Measurements from ENCODE around the gene ZMYND8.

The ZMYND8 gene

DNA sequence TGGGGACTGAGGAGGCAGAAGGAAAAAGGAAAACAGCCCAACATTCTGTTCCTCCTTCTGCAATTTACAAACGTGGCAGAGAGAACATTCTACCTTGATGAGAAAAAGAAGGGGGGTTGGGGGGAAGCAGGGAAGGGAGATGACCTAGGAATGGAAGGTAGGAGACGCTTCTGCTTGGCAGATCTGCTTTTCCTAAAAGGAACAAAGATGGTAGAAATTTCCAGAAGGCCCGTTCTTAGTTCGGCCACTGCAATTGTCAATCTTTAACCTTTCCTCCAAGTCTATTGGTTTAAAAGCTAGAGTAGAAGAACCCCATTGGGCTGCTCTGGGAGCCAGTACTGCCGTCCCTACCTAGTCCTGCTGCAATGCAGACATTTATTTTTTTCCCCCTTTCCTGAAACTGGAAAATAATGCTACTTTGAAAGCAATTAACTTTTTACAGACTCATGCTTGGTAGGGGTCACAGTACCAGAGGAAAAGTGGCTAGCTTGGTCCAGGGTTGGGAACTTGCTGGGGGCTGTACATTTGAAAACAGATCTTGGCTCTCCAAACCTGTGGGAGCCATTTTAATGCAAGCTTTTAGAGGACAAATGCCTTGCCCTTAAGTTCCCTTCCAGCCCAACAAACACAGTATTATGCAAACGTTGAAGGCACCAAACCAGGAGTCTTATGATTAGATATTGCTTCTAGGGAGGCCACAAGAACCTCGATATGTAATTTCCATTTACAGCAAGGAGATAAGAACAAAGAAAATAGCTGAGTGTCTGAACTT, 2.6 kb downstream of the ZMYND8 start:
- peak; percentile 82 for DNase-seq

DNA sequence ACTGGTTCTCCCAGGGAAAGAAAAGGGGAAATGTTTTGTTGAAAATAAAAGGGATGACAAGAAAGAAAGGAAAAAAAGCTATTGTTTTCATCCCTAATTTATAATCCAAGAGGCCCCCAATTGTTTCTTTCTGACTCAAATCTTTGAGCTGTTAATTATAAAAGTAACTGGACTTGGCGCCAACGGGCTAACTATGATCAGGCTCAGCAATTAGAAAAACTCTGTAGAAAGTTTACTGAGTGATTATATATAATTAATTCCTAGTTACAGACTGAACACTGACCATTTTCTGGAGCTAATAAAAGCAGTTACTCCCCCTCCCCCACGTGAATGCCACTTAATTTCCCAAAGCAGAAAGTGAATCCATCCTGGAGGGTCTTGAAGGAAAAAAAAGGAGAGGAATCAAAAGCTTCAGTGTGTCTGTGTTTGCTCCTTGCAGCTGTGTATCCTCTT, 3.2 kb downstream of the ZMYND8 start:
- DNase-seq: no peak

DNA sequence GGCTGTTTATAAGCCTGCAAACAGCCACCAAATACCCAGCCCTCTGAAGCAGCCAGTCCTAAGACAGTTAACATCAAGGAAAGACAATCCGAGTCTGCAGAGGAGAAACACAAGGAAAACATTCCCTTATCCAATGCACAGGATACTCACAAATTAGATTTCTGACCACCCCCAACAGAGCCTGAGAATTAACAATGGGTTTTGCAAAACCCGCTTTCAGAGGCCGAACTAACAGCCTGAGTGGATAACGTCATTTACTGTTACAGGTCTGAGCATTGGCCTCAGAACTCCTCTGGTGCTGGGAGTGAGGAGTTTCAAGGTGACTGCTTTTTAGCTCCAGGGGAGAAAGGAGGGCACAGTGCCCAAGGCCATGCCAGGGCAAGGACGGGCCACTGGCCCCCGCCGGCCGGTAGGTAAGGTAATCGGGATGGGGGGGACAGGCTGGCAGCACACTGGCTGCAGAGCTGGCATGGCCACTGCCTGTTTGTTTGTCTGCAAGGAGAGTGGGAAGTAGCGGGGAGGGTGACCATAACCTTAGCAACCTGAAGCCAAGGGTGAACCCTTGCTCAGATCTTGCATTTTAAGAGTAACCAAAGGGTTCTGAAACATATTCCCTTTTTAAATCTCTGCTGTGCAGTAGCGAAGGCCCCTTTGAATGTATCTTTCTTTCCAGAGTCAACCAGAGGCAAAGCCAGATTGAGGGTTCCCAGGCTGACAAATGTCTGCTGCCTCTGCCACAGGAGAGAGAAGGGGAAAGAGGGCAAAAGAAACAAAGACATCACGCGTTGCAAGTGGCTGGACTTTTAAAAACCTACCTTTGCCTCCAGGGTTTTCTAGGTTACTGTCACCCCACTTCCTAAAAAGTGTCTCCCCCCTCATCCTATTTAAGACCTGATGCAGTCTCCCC, 3.9 kb downstream of the ZMYND8 start:
- peak; percentile 63 for DNase-seq

DNA sequence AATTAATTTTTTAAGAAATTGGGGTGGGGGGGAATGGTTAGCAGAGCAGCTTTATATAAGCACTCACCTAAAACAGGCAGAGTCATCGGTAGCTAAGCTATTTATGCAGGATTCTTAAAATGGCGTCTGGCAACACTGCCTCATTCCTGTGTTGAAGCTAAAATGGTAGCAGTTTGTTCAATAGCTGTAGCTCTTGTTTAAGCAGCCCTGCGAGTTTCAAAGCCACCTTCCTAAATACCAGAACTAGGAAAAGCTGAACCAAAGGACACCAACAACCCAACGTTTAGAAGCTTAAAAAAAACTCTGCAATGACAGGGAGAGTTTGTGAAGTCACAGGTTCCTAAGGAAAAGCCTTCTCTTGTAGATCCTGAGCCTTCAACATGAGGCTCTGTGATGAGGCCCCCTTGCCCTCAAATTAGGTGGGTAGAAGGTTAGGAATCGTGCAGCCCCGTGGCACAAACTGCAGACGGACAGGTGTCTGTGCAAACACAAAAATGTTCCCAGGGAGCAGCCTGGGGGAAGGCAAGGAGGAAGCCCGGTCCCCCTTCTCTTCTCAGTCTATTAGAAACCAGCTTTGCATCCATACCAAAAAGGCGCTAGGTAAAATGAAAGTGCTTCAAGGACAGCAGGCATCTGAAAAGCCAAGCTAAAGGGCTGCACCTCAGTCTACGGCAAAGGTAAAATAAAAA, 4.7 kb downstream of the ZMYND8 start:
- peak; percentile 67 for DNase-seq

DNA sequence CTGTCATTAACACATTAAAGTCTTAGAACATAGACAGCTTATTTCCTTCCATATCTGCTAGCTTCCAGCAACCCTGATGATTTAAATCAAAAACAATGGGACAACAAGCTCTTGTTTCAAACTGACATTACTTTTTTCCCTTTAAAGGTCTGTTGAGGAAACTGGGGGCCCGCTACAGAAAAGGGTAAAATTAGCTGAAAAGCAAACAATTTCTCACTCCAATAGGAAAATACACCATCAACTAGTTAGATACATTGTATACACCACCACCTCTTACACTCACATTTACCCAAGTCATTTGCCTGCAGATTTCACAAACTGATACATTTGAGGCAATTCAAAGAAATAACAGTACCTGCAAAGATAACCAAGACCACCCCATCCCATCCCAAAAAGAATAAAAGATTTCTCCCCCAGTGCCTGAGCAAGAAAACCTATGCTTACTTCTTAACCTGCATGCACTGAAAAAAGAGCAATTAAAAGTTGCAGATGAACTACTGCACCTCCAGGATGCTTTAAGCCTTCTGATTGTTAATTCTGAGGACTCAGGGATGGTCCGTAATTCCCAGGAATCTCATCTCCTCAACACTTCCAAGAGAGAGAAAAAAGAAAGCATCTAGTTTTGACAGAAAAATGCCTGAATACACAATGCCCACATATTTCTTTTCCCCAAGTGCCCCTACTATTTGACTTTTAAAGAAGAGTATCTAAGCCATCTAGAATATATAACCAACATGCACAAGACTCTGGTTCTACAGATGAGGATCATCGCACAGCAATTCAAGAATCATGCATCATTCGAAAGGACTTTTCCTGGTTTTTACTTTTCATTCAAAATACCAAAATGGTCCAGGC, 5.6 kb downstream of the ZMYND8 start:
- peak; percentile 41 for DNase-seq

DNA sequence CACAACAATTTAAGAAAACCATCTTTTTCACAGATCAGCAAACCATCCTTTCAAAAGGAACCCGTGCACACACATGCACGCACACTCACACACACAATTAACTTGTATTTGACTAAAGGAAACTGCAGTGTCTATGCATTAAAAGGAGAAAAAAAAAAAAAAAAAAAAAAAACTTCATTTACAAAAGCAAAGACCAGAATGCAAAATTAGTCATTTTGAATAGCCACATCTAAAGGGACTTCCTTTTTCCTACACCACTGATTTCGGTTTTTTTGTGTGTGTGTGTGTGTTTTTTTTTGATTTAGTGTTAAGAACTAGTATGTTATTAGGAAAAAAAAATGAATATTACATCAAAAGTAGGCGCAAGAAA, 6.3 kb downstream of the ZMYND8 start:
- peak; percentile 49 for DNase-seq

DNA sequence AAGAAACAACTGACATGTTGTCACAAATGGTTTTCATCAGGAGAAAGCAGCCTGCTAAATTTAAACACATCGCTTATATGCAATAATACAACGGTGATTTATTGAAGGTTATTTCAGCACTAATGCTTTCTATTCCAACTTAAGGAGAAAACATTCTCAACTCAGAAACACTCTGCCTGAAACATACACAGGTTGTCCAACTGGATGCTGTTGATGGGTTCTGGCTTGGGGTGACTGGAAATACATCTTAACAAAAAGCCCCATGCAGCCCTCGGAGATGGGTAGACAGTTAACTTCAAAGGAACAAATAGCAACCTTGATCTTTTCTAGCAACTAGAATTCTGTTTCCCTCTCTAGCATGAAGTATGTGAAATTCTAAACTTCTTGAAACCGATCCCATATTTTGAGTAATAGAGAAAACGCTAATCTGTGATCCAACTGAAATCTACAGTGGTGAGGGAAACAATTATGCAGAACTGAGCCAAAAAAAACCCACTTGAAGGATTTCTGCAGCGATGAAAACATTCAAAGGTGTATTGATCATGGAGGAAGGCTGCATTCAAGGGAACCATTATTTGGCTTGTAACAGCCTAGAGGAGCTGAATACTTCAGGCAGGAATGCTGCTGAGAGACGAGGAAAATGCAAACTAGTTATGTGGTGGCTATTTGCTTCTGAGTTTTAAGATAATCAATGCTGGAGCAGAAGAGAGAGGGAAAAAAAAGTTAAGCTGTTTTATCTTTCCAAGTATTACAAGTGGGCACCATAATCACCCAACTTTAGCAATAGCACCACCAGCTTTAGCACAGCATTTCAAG, 6.9 kb downstream of the ZMYND8 start:
- peak; percentile 49 for DNase-seq

DNA sequence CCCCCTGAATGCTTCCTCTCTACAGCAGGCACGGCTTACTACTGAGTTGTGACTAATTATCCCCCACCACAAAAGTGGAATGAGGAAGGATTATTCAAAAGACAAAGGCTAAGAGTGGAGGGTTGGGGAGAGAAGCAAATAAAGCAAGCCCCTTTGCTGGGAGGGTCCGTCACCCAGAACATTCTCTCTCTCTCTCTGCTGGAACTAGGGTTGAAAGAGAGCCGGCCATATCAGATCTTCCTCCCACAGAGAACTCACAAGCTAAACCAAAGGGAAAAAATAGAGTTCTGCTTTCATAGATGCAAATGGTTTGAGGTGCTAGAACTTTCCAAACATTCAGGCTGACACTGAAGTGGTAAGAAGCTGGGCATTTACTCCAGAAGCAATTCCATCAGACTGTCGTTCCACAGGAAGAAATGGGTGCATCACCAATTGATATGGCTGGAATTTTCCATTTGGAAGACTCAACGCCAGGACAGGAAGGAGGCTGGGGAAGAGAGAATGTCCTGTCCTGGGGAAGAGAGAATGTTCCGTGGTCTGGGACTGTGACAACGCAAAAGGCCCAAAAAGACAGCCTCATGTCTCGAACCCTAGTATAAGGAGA, 7.9 kb downstream of the ZMYND8 start:
- DNase-seq: peak; percentile 66

DNA sequence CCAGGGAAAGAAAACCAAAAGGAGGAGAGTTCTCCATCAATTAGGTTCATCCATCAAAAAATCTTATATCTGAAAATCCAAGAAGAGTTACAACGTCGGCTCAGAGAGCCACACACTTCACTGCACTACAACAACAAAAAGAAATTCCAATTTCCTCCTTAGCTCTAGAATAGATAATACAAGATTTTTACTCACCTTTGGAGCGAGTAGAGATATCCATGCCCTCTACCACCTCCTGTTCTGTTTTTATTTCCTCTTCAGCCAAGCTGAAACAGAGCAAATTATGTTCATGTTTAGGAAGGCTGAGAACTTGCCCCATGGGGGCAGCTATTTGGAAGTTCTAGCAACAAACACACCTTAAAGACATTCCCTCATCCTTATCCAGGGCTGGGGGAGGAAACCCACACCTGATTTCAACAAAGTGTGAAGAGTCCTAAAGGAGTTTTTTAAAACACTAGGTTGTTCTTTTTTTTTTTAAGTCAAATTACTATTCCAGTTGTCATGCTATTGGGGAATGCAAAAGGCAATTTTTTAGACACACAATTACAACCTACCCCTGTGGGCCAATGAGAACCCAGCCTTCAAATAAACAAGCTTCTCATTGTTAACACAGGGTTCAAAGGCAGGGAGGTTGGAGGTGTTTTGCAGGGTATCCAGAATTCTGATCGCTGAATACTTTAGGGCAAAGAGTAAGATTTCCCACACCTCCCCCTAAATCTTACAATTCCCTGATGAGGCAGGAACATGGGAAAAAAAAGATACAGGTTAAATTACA, 8.7 kb downstream of the ZMYND8 start:
- no peak for DNase-seq

DNA sequence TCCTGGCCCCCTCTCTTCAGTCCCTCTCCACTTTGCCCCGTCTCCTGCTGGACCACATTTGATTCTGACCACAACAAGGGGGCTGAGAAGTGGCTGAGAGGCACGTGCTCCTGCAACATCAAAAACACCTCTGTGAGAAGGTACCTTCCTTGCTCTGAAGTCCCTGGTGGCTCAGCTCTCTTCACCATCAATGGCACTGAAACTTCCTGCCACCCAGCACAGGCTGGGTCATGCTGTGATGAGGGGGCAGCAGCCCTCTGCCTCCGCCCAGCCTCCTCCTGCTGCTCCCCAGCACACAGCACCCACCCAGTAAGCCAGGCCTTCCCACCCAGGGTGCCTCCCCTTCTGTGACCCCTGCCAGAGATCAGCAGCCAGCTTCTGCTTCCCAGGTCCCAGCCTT, 10.3 kb downstream of the ZMYND8 start:
- no peak for DNase-seq

DNA sequence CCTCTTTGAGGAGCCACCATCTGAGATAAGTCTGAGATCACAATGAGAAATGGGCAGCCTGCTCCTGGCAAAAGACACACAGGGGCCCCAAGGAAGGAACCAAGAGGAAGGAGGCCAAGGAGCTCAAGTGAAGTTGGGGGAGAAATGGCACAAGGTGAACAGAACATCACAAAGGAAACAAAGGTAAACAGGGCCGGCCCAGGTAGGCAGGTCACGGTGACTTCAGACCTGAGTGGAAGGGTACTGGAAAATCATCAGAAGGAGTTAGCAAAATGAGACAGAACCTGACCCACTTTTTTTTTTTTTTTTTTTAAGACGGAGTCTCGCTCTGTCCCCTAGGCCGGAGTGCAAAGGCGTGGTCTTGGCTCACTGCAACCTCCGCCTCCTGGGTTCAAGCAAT, 11.3 kb downstream of the ZMYND8 start:
- no peak for DNase-seq

DNA sequence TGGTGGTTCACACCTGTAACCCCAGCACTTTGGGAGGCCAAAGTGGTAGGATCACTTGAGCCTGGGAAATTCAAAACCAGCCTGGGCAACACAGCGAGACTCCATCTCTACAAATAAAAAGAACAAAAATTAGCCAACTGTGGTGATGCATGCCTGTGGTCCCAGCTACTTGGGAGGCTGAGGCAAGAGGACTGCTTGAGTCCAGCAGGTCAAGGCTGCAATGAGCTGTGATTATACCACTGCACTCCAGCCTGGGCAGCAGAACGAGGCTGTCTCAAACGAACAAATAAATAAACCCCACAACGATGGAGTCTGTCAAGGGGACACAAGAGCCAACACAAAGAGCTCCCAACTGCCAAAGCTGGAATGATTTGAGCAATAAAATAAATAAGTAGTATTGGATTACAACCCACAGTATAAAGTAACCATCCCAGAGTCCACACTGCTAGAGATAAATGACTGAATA, 13.5 kb downstream of the ZMYND8 start:
- DNase-seq: no peak

DNA sequence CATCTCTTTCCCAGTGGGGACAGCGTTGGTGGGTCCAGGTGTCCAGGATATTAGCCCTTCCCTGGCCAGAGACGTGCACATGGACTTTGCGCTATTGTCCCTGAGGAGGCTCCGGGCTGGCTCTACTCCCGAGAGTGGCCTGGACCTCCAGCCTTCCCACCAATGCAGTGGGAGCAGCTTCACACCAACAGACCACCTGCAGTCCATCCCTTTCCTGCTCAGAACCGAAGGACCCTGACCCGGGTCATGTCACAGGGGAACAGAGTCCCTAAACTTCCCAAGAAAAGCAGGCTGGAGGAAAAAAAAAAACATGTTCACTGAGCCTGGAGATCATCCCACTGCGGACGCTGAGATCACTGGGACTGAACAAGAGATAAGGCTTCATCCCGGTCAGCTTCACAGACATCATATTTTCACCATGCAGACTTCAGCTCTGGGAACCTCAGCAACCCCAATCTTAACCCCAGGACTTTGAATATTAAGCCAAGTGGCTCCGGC, 18.3 kb downstream of the ZMYND8 start:
- DNase-seq: no peak

DNA sequence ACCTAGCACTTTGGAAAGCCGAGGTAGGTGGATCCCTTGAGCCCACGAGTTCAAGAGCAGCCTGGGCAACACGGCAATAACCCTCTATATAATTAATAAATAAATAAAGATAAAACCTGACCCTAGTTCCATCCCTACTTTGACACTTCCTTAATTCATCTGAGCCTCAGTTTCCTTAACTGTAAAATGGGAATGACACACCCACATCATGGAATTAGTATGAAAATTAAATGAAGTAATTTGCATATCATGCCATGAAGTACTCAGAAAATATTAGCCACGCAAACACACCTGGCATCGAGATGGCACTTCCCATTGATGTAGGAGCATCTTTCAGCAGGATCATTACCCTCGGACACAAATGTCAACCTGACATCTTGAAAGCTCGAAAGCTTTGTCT, 19.1 kb downstream of the ZMYND8 start:
- DNase-seq: no peak

DNA sequence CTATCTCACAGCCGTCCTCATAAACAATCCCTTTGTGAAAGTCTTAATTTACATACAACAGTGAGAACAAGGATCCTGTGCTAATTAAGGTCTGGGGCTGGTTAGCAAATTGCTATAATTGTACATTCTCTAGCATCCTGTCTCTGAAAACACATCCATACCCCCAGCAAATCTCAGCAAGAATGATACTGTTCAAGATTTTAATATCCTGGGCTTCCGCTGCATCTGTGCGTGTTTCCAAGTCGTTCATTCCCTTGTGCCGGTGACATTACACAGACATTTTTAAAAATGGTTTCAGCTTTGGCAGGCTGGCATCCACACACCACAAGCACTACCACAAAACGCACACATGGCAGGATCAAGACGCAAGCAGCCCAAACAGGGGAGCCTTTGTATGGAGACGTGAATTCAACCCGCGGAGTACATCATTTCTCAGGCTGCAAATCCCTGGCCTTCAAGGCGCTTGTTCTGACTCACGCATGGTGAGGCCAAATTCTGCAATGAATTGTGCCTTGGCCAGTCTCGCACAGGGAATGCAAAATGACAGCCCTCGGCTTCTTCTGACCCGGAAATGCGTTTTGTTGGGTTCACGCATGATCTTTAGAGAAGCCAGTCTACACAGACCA, 20.3 kb downstream of the ZMYND8 start:
- no peak for DNase-seq

DNA sequence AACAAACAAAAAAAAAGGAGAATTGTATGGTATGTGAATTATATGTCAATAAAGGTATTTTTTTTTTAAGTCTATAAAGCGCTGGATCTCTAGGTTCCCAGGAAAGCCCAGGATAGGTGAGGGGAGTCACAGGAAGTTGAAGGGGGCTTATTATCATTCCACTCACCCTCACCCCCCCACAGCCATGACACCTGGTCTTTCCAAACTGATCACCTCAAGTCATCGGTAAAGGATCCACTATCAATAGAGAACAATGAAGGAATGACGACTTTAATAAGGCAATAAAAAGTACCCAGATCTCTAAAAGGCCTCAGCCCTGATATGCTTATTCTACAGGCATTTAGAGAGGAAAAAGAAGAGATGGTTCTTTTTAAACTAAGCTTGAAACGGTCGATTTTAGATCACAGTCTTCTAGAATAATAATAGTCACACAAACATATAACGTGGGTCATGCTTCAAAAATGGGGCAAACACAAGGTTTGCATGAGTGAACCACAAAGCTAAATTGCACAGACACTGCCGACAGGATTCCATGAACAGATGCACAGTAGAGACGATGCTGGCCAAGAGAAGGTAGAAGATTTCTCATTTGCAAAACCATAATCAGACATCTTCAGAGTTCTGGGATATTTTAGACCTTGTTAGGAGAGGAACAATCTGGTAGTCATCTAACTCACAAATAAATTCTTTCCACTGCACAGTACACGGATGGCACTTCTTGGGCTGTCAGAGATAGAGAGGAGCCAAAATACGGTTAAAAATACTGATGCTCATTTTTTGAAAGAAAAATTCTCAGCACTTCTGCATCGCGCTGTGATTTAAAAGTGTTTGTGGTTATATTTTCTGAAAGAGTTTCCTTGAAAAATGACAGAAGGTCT, 21.0 kb downstream of the ZMYND8 start:
- no peak for DNase-seq

DNA sequence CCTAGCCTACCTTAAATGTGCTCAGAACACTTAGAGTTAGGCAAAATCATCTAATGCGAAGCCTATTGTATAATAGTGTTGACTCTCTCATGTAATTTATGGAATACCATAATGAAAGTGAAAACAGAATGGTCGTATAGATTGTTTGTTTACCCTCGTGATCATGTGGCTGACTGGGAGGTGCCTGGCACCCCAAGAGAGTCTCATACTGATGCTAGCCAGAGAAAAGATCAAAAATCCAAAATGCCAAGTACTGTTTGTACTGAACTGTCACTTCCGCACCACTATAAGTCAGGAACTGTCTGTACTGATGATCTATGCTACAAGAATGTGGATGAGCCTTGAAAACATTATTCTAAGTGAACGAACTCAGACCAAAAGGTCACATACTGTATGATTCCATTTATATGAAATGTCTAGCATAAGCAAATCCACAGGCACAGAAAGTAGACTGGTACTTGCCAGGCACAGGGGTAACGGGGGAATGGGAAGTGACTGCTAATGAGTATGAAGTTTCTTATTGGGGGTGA, 22.4 kb downstream of the ZMYND8 start:
- DNase-seq: peak; percentile 16

Measured in OCI-M1 (cell line).